ENCODE measurements around the gene GYPB.
"Not testable (repeated sequence)": the region's sequence is repeated elsewhere in the genome, so short reads cannot be mapped to it uniquely, and the experiment has no call there.

GRCh38 chr4:144031875-144032274 lies 12.7 kb upstream of the GYPB start:
- TF ChIP-seq CTCF (IDR thresholded peaks at IDR 0.05; ENCODE audit: poor library complexity, severe bottlenecking); REST (IDR thresholded peaks at IDR 0.05; ENCODE audit: borderline replicate concordance): not testable (repeated sequence)
